ENCODE measurements around the gene ST6GALNAC2.

ST6GALNAC2 gene

GRCh38 chr17:76599694-76600460, 14.2 kb upstream of the ST6GALNAC2 start:
- peak; percentile 25 for DNase-seq

- DNase-seq = no peak
Observed at GRCh38 chr17:76598004-76598439, 12.4 kb upstream of the ST6GALNAC2 start.

GRCh38 chr17:76597156-76598003, 11.7 kb upstream of the ST6GALNAC2 start:
- no peak for DNase-seq

GRCh38 chr17:76594690-76595089, 9.0 kb upstream of the ST6GALNAC2 start:
- DNase-seq = no peak

GRCh38 chr17:76593959-76594358, 8.3 kb upstream of the ST6GALNAC2 start:
- DNase-seq = no peak

- no peak for DNase-seq
Observed at GRCh38 chr17:76593384-76593826, 7.7 kb upstream of the ST6GALNAC2 start.

- DNase-seq = no peak
Observed at GRCh38 chr17:76588182-76588581, 2.5 kb upstream of the ST6GALNAC2 start.

GRCh38 chr17:76586741-76587487, 1.3 kb upstream of the ST6GALNAC2 start:
- no peak for DNase-seq

- no peak for DNase-seq
Observed at GRCh38 chr17:76585033-76585648, 519 bp downstream of the ST6GALNAC2 start.

- no peak for DNase-seq
Observed at GRCh38 chr17:76584427-76585032, 1.1 kb downstream of the ST6GALNAC2 start.

- no peak for DNase-seq
Observed at GRCh38 chr17:76582660-76583059, 3.0 kb downstream of the ST6GALNAC2 start.

GRCh38 chr17:76581515-76581914, 4.1 kb downstream of the ST6GALNAC2 start:
- DNase-seq = no peak

GRCh38 chr17:76579281-76579680, 6.4 kb downstream of the ST6GALNAC2 start:
- peak; percentile 33 for DNase-seq

GRCh38 chr17:76578376-76578775, 7.3 kb downstream of the ST6GALNAC2 start:
- DNase-seq = no peak

- DNase-seq = no peak
Observed at GRCh38 chr17:76577876-76578275, 7.8 kb downstream of the ST6GALNAC2 start.

- no peak for DNase-seq
Observed at GRCh38 chr17:76576189-76576588, 9.5 kb downstream of the ST6GALNAC2 start.

GRCh38 chr17:76575570-76575969, 10.1 kb downstream of the ST6GALNAC2 start:
- DNase-seq = no peak

- no peak for DNase-seq
Observed at GRCh38 chr17:76574166-76574565, 11.5 kb downstream of the ST6GALNAC2 start.

GRCh38 chr17:76573096-76573495, 12.6 kb downstream of the ST6GALNAC2 start:
- DNase-seq = no peak

- DNase-seq = no peak
Observed at GRCh38 chr17:76572201-76572910, 13.3 kb downstream of the ST6GALNAC2 start.

GRCh38 chr17:76570877-76571471, 14.7 kb downstream of the ST6GALNAC2 start:
- no peak for DNase-seq

Data from GDM1 (cell line).